HG03457 (cell line): ENCODE measurements around the gene SLC27A1.
"Not testable (repeated sequence)": the region's sequence is repeated elsewhere in the genome, so short reads cannot be mapped to it uniquely, and the experiment has no call there.

Experiments
- ATAC-seq: cut with Tn5 transposase; IDR thresholded peaks from one replicate; pipeline ENCODE4 v1.9.1; 2021; ENCODE audit warnings: moderate number of reproducible peaks; ENCODE audit not compliant: unreplicated experiment

The SLC27A1 gene

GRCh38 chr19:17456127-17456526 lies 14.2 kb upstream of the SLC27A1 start:
- no peak for ATAC-seq

GRCh38 chr19:17457616-17458015 lies 12.7 kb upstream of the SLC27A1 start:
- ATAC-seq = no peak

GRCh38 chr19:17458970-17459369 lies 11.4 kb upstream of the SLC27A1 start:
- no peak for ATAC-seq

- no peak for ATAC-seq
Observed at GRCh38 chr19:17460372-17461230, 9.7 kb upstream of the SLC27A1 start, which contains the start of gene NXNL1. Gene NXNL1 (minus strand): TSS chr19:17460926. CDS start chr19:17460869, 57 bp downstream.

- ATAC-seq = no peak
Observed at GRCh38 chr19:17466487-17466850, 3.9 kb upstream of the SLC27A1 start.

- no peak for ATAC-seq
Observed at GRCh38 chr19:17467471-17468301, 2.6 kb upstream of the SLC27A1 start.

- ATAC-seq = no peak
Observed at GRCh38 chr19:17468302-17469091, 1.8 kb upstream of the SLC27A1 start.

GRCh38 chr19:17469092-17469480 lies 1.2 kb upstream of the SLC27A1 start:
- ATAC-seq = no peak

GRCh38 chr19:17469481-17470067 lies 750 bp upstream of the SLC27A1 start:
- peak; percentile 39 for ATAC-seq

GRCh38 chr19:17471410-17472125 lies 1.2 kb downstream of the SLC27A1 start:
- ATAC-seq = no peak

GRCh38 chr19:17473041-17473440 lies 2.7 kb downstream of the SLC27A1 start:
- ATAC-seq = no peak

GRCh38 chr19:17475011-17475540 lies 4.8 kb downstream of the SLC27A1 start:
- ATAC-seq = not testable (repeated sequence)

GRCh38 chr19:17475541-17476115 lies 5.3 kb downstream of the SLC27A1 start:
- ATAC-seq = no peak

- ATAC-seq = no peak
Observed at GRCh38 chr19:17479325-17479791, 9.0 kb downstream of the SLC27A1 start.

GRCh38 chr19:17481986-17482385 lies 11.7 kb downstream of the SLC27A1 start:
- no peak for ATAC-seq

- no peak for ATAC-seq
Observed at GRCh38 chr19:17482877-17483604, 12.7 kb downstream of the SLC27A1 start.

GRCh38 chr19:17483605-17484002 lies 13.3 kb downstream of the SLC27A1 start:
- no peak for ATAC-seq

GRCh38 chr19:17484520-17485185 lies 14.3 kb downstream of the SLC27A1 start:
- no peak for ATAC-seq
